Right lung (tissue), 5 donors: ENCODE results near the gene PREB. TPM values are rescaled to one million over a fixed set of nuclear protein-coding genes. Genes with fewer than 3 reads are reported as not detected.

Experiments
- DNase-seq, 2 donors: peaks; one replicate each; pipeline ENCODE4 v3.0.0-alpha.2; 2013
- polyA plus RNA-seq, 5 donors: library from polyadenylated mRNA; unstranded; fragments of 120-200 nt; gene quantifications; one replicate each; pipeline versions ENCODE4 v1.2.1 to v1.2.3, GENCODE V29; 2013; ENCODE audit warnings: inconsistent platforms in 1 of 5, low replicate concordance in 1 of 5; ENCODE audit not compliant: insufficient read length in 5 of 5, insufficient read depth in 1 of 5

The PREB gene
- polyA plus RNA-seq, 5 donors = 32.5 to 43.8 (median 40.0) TPM

DNA sequence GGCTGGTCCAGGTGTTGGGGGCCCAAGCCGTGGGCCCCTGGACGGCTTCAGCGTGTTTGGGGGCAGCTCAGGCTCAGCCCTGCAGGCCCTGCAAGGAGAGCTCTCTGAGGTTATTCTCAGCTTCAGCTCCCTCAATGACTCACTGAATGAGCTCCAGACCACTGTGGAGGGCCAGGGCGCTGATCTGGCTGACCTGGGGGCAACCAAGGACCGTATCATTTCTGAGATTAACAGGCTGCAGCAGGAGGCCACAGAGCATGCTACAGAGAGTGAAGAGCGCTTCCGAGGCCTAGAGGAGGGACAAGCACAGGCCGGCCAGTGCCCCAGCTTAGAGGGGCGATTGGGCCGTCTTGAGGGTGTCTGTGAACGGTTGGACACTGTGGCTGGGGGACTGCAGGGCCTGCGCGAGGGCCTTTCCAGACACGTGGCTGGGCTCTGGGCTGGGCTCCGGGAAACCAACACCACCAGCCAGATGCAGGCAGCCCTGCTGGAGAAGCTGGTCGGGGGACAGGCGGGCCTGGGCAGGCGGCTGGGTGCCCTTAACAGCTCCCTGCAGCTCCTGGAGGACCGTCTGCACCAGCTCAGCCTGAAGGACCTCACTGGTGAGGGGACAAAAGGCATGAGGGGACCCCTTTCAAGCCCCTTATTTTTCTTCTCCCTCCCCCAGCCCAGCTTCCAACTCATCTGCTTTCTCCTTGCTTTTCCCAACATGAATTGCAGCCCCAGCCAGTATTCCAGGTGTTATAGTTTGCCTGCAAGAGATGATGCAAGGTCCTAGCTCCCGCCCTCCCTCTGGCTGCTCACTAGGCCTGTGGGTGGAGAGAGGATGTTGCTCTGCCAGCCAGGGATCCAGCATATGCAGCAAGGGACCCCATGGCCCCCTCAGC lies 50.8 kb downstream of the PREB start:
- no peak for DNase-seq

DNA sequence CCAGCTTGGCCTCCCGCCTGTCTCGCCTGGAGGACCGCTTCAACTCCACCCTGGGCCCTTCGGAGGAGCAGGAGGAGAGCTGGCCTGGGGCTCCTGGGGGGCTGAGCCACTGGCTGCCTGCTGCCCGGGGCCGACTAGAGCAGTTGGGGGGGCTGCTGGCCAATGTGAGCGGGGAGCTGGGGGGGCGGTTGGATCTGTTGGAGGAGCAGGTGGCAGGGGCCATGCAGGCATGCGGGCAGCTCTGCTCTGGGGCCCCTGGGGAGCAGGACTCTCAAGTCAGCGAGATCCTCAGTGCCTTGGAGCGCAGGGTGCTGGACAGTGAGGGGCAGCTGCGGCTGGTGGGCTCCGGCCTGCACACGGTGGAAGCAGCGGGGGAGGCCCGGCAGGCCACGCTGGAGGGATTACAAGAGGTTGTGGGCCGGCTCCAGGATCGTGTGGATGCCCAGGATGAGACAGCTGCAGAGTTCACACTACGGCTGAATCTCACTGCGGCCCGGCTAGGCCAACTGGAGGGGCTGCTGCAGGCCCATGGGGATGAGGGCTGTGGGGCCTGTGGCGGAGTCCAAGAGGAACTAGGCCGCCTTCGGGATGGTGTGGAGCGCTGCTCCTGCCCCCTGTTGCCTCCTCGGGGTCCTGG lies 51.5 kb downstream of the PREB start:
- no peak for DNase-seq

DNA sequence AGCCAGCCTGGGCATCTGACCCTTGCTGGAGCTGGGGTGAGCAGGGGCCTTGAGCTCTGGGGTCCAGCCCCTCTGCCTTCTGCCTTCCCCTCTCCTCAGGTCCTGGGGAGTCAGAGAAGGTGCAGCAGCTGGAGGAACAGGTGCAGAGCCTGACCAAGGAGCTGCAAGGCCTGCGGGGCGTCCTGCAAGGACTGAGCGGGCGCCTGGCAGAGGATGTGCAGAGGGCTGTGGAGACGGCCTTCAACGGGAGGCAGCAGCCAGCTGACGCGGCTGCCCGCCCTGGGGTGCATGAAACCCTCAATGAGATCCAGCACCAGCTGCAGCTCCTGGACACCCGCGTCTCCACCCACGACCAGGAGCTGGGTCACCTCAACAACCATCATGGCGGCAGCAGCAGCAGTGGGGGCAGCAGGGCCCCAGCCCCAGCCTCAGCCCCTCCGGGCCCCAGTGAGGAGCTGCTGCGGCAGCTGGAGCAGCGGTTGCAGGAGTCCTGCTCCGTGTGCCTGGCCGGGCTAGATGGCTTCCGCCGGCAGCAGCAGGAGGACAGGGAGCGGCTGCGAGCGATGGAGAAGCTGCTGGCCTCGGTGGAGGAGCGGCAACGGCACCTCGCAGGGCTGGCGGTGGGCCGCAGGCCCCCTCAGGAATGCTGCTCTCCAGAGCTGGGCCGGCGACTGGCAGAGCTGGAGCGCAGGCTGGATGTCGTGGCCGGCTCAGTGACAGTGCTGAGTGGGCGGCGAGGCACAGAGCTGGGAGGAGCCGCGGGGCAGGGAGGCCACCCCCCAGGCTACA lies 52.3 kb downstream of the PREB start:
- no peak for DNase-seq

Other genes with a start within 250 kb of the PREB start
- gene MAPRE3, start 164.0 kb downstream of the PREB start, polyA plus RNA-seq = 10 to 100 TPM in 2 of 5 donors, 1 to 10 TPM in 3; 6.2 to 13.6 (median 9.2) TPM
- gene TMEM214, start 101.7 kb downstream of the PREB start, polyA plus RNA-seq = 10 to 100 TPM; 56.8 to 89.2 (median 75.8) TPM
- 10 to 100 TPM; 45.6 to 55.3 (median 53.8) TPM for gene AGBL5, start 83.0 kb downstream of the PREB start, polyA plus RNA-seq
- gene OST4, start 63.0 kb downstream of the PREB start, polyA plus RNA-seq = 100 to 1,000 TPM; 250 to 316 (median 260) TPM
- 100 to 1,000 TPM; 120 to 341 (median 140) TPM for gene EMILIN1, start 56.0 kb downstream of the PREB start, polyA plus RNA-seq
- 1 to 10 TPM; 4.2 to 6.7 (median 4.9) TPM for gene KHK, start 47.9 kb downstream of the PREB start, polyA plus RNA-seq
- gene CGREF1, start 15.5 kb downstream of the PREB start, polyA plus RNA-seq = under 1 TPM; 0.28 to 0.55 (median 0.41) TPM
- gene ABHD1, start 10.8 kb downstream of the PREB start, polyA plus RNA-seq = 1 to 10 TPM in 3 of 5 donors, under 1 TPM in 2; 0.61 to 2.2 (median 1.0) TPM
- gene PRR30, start 4.8 kb upstream of the PREB start, polyA plus RNA-seq = not detected
- under 1 TPM; 0.06 to 0.15 (median 0.12) TPM for gene TCF23, start 14.4 kb upstream of the PREB start, polyA plus RNA-seq
- 100 to 1,000 TPM; 125 to 154 (median 136) TPM for gene ATRAID, start 77.4 kb upstream of the PREB start, polyA plus RNA-seq
- gene SLC5A6, start 77.6 kb upstream of the PREB start, polyA plus RNA-seq = 10 to 100 TPM; 24.7 to 38.8 (median 28.7) TPM
- 10 to 100 TPM; 31.5 to 53.7 (median 35.7) TPM for gene CAD, start 82.7 kb upstream of the PREB start, polyA plus RNA-seq
- gene SLC30A3, start 128.4 kb upstream of the PREB start, polyA plus RNA-seq = under 1 TPM; 0.24 to 0.61 (median 0.51) TPM
- gene DNAJC5G, start 140.8 kb upstream of the PREB start, polyA plus RNA-seq = under 1 TPM in 4 of 5 donors, not detected in 1; 0.14 to 0.53 (median 0.30) TPM
- gene TRIM54, start 147.8 kb upstream of the PREB start, polyA plus RNA-seq = 1 to 10 TPM in 1 of 5 donors, under 1 TPM in 1, not detected in 3; 0.13 to 4.3 TPM
- gene UCN, start 173.8 kb upstream of the PREB start, polyA plus RNA-seq = 1 to 10 TPM; 1.1 to 3.4 (median 1.9) TPM
- gene MPV17, start 188.5 kb upstream of the PREB start, polyA plus RNA-seq = 100 to 1,000 TPM in 1 of 5 donors, 10 to 100 TPM in 4; 80.7 to 114 (median 92.8) TPM
- 10 to 100 TPM; 55.7 to 65.1 (median 61.3) TPM for gene GTF3C2, start 222.1 kb upstream of the PREB start, polyA plus RNA-seq
- 10 to 100 TPM; 50.6 to 61.7 (median 55.9) TPM for gene EIF2B4, start 235.7 kb upstream of the PREB start, polyA plus RNA-seq
- gene SNX17, start 236.0 kb upstream of the PREB start, polyA plus RNA-seq = 100 to 1,000 TPM in 2 of 5 donors, 10 to 100 TPM in 3; 83.8 to 120 (median 99.2) TPM
- gene ZNF513, start 246.1 kb upstream of the PREB start, polyA plus RNA-seq = 10 to 100 TPM; 12.4 to 23.3 (median 14.5) TPM